COLO829 (cell line): Measurements from ENCODE around the gene GLTP.
"Not testable (repeated sequence)": the region's sequence is repeated elsewhere in the genome, so short reads cannot be mapped to it uniquely, and the experiment has no call there.

Experiments used
- DNase-seq: peaks from one replicate; pipeline ENCODE4 v3.0.0; 2012; ENCODE audit warnings: low spot score

The GLTP gene

GRCh38 chr12:109880043-109880931 is at the start of gene GLTP:
Gene GLTP (minus strand): TSS chr12:109880541. CDS start chr12:109880374, 167 bp downstream.
- peak; percentile 70 for DNase-seq

- DNase-seq = not testable (repeated sequence)
These were observed 49.0 kb upstream of the GLTP start for GRCh38 chr12:109929326-109929725.

GRCh38 chr12:109928058-109928656 is 47.8 kb upstream of the GLTP start:
- no peak for DNase-seq

- DNase-seq = peak; percentile 40
These were observed 47.3 kb upstream of the GLTP start for GRCh38 chr12:109927622-109928021.

- DNase-seq = no peak
These were observed 46.3 kb upstream of the GLTP start for GRCh38 chr12:109926488-109927210.

- no peak for DNase-seq
These were observed 45.7 kb upstream of the GLTP start for GRCh38 chr12:109926016-109926415.

- DNase-seq = no peak
These were observed 45.0 kb upstream of the GLTP start for GRCh38 chr12:109925185-109925840.

- DNase-seq = no peak
These were observed 43.3 kb upstream of the GLTP start for GRCh38 chr12:109923481-109924245.

GRCh38 chr12:109923038-109923437 is 42.7 kb upstream of the GLTP start:
- no peak for DNase-seq

GRCh38 chr12:109921982-109922381 is 41.6 kb upstream of the GLTP start:
- no peak for DNase-seq

- no peak for DNase-seq
These were observed 40.0 kb upstream of the GLTP start for GRCh38 chr12:109920261-109920780.

GRCh38 chr12:109919456-109919855 is 39.1 kb upstream of the GLTP start:
- no peak for DNase-seq

GRCh38 chr12:109916045-109916444 is 35.7 kb upstream of the GLTP start:
- DNase-seq = no peak

- DNase-seq = no peak
These were observed 35.1 kb upstream of the GLTP start for GRCh38 chr12:109915171-109916040.

- DNase-seq = no peak
These were observed 34.1 kb upstream of the GLTP start for GRCh38 chr12:109914461-109914860.

GRCh38 chr12:109912855-109913321 is 32.5 kb upstream of the GLTP start:
- DNase-seq = no peak

GRCh38 chr12:109910969-109911348 is 30.6 kb upstream of the GLTP start:
- peak; percentile 49 for DNase-seq

- no peak for DNase-seq
These were observed 30.1 kb upstream of the GLTP start for GRCh38 chr12:109910254-109910968.

GRCh38 chr12:109905301-109905700 is 25.0 kb upstream of the GLTP start:
- no peak for DNase-seq
